ENCODE data around the gene SGMS1.
"Not testable (repeated sequence)": the region's sequence is repeated elsewhere in the genome, so short reads cannot be mapped to it uniquely, and the experiment has no call there.

The SGMS1 gene

DNA sequence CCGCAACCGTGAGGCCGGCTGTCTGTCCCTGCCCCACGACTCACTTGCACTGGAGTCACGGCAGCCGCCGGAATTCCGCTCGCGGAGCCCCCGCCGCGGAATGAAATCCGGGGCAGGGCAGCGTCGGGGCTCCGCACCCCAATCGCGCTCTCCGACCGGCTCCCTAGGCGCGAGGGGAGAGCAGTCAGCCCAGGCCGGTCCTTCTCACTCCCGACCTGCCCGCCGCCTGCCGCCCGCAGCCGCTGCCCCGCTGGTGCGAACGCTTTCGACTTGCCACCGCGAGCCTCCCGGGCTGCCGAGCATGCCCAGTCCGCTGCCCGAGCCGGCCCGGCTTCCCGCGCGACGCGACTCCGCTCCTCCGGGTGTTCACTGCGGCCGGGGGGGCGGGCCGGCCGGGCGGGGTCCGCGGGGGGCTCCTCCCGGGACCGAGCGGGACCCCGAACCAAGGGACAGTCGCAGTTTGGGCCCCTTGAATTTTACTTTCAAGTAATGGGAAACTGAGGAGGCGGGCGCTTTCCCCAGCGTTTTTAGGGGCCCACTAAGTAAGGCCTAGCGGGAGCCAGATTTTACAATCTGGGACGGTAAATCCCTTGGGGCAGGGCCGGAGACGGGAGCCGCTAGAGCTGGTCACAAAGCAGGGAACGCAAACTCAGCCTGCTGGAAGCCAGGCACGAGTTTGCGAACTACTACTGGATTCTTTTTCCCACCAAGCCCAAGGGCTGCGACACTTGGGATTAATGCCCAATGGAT is at the start of gene SGMS1:
Gene SGMS1 (minus strand): TSS at position 294 of the 750 bp plus-strand sequence. CDS start 279,842 bp downstream, outside the sequence.
- DNase-seq (ENCODE audit: low read depth), result peak; percentile 85

DNA sequence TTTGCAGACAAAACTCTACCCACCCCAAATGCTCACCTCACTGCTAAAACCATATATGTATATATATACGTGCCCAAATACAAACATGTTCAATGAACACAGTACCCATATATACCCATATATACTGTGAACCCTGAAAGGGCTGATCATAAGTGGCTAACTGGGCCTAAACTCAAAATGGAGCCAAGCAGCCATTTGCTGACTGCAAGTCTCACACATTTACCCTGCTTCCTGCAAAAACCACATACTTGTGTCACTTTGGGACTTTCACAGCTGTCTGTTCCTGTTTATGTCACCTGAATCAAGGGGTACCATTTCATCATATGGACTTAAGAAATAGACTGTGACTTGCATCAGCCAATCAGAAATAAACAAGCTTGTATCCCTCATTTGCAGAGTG is 48.4 kb upstream of the SGMS1 start:
- DNase-seq (ENCODE audit: low read depth), result not testable (repeated sequence)

DNA sequence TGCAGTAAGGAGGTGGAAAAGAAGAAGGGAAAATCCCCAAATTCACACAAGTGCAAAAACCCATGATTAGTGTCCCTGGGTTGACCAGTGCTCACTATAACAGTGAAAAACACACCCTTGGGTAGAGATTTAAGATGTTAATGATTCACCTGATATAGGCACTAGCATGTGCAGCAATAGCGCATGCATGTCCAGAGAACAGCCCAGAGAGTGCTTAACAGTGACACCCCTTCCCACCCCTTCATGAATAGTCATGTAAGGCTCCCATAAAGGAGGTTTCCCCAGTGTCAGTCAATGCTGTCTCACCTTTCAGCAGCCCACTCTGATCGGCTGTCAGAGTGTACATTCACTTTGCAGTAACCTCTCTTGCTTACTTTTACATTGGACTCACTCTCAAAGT is 47.9 kb upstream of the SGMS1 start:
- not testable (repeated sequence) for DNase-seq (ENCODE audit: low read depth)

DNA sequence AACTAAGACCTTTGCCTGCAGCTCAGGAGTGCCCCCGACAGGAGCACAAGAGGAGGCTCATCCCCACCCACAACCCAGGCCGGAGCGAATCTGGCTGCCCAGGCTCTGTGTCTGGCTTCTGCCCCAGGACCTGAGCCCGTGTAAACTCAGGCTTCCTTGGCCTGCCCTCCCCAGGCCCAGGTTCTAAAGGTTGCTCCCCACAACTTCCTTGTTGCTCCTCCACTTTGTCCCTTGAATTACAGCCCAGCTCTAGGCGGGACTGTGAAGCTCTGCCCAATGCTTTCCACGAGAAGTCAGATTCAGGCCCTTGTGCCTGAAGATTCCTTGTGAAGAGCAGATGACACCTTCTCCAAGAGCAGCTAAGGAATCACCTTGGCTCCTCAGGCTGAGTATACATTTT is 46.2 kb upstream of the SGMS1 start:
- not testable (repeated sequence) for DNase-seq (ENCODE audit: low read depth)

DNA sequence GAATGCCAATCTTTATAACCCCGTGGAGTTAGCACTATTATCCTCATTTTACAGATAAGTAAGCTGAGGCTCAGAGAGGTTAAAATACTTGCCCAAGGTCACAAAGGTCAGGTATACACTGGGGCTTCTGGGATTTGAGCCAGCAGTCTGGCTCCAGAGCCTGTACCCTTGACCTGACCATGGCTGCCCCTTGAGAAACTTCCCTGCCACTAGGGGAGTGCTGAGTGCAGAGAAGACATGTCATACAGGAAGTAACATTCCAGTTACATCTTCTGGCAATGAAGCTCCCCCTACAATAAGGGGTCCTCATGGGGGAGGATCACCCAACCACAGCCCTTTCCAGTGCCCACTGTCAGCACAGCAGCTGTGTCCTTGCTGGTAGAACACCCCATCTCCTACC is 43.6 kb upstream of the SGMS1 start:
- DNase-seq (ENCODE audit: low read depth), result not testable (repeated sequence)

DNA sequence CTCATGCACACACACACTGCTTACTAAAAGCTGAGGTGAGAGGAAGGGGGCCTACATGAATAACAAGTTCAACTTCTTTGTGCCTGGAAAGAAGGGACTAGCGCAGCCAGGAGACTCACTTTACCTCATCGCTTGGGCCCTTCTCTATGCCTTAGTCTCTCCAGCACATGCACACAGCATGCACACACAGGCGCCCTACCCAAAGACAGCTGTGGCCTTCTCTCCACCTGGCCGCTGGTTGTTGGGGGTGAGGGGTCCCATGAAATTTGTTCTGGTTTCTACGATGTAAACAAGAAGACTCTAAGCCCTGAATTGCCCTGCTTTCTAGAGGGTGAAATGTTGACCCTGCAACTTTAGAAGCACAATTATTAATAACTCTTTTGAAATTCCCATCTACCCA is 38.7 kb upstream of the SGMS1 start:
- not testable (repeated sequence) for DNase-seq (ENCODE audit: low read depth)

DNA sequence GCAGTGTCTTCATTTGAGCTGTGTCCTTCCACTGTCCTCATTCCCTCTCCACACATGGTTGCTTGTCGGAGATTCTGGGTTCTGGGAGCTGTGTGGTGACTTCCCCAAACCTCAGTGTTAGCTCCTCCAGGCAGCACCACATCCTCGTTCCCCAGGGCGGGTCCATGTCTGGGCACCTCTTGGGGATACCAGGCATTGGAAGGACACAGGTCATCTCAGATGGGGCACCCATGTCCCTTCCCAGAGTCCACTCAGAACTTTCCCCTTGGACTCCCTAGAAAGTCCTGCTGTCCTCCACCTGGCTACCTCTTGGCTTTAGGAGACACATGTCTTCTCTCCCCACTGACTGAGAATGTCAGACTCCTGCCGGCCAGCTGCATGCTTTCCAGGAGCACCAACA is 37.8 kb upstream of the SGMS1 start:
- not testable (repeated sequence) for DNase-seq (ENCODE audit: low read depth)

DNA sequence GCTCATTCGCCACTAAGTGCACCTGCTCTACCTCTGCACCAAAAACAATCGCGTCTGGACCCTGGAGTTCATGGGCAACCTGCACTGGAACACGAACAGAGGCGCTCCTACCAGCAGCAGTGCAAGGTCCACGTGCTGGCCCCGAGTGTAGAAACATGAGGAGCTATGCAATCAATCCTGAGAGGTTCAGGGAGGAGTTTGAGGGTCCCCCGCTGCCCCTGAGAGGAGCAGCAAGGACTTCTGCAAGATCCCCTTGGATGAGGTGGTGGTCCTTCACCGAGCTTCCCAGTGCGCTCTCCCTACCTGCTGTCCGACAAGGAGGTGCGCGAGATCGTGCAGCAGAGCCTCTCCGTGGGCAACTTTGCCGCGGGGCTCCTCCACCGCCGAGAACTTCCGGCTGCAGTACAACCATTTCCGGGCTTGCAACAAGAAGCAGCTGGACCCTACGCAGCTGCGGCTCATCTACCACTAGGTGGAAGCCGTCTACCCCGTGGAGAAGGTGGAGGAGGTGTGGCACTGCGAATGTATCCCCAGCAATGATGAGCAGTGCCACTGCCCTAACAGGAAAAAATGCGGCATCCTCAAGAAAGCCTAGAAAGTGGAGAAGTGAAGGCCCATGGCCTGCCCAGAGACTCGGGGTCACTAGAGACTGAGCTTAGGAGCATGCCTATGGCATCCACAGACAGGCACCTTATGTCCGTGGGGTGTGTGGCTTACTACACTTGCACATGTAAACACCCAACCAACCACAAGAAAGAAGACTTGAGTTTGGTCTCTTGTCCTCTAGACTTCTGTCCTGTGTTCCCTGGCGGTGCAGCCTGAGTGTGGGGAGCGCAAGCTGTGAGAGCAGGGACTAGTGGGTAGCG is 36.3 kb upstream of the SGMS1 start:
- DNase-seq (ENCODE audit: low read depth), result peak; percentile 68

GRCh38 chr10:50659016-50659864 is 35.5 kb upstream of the SGMS1 start:
- not testable (repeated sequence) for DNase-seq (ENCODE audit: low read depth)

DNA sequence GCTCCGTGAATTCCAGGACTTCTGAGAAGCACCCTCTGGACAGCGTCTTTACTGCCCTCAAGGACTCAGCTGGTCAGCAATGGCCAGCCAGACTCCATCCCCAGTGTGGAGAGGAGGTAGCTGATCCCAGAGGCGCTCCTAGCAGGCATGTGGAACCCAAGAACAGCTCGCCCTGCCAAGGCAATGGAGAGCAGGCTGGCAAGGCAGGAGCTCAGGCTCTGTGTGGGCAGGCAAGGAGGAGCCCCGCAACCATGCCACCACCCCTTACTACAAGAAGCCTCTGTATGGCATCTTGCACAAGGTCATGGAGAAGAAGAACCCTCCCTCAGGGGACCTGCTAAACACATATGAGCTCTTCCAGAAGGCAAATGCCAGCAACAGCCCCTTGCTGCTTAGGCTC is 34.4 kb upstream of the SGMS1 start:
- DNase-seq (ENCODE audit: low read depth), result no peak

DNA sequence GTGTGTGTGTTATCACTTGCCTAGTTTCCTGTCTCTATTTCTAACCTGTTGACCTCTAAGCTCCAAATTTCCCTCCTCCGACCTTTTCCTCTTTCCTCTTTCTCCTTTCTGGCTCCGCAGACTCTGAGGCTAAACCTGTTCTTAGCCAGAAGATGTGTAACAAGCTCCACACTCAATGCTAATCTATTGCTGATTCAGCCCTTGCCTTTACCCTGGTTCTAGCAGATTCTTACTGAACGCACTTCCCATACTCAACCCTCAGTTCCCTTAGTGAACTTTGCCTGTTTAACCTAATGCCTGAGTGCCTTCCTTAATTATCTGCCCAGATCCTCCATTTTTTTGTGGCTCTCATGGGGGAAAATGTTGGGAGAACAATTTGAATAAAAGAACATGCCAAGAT is 30.0 kb upstream of the SGMS1 start:
- no peak for DNase-seq (ENCODE audit: low read depth)

DNA sequence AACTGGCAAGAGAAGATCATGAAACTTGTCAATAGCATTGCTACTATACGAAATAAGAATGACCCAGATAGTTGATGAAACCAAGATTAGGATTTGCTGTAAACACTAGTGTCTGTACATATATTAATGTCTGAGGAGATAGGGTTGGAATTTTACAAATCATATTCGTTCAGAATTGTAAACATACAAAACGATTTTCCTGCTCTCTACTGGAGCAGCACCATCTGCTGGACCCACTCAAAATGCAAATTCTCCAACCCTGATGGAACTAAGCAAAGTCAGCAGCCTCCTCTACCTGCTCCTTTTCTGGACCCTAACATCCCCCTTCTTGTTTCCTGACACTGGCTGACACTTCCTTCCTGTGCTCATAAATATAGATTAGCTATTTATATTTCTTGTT is 29.4 kb upstream of the SGMS1 start:
- peak; percentile 49 for DNase-seq (ENCODE audit: low read depth)

DNA sequence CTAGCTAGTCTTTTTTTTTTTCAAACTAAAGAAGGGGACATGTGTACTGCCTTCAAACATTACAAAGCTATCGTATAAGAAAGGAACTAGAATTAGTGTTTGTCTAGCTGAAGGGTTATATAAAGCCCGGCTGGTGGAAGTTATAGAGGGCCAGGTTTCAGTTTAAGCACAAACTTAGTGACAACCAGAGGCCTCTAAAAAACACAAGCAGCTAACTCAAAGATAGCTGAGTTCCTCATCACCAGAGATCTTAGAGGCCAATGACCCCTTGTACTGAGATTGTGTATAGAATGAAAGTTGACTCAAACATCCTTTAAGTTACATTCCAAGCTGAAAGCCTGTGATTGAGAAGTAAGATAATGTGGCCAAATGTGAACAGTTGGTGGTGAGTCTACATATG is 28.1 kb upstream of the SGMS1 start:
- peak; percentile 14 for DNase-seq (ENCODE audit: low read depth)

GRCh38 chr10:50650481-50650880 is 26.7 kb upstream of the SGMS1 start:
- no peak for DNase-seq (ENCODE audit: low read depth)

DNA sequence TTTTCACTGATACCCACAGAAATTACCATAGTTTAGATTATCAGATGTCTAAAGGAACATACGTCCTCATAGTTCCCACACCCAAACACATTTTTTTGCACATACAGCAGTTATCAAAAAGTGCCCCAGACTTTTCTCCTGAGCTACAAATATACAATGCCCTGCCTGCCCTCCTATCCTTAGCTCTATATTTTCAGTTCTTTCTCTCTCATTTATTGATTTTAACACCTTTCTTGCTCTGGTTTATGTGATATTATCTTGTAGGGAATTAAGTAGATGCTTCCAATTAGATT is 25.1 kb upstream of the SGMS1 start:
- no peak for DNase-seq (ENCODE audit: low read depth)

DNA sequence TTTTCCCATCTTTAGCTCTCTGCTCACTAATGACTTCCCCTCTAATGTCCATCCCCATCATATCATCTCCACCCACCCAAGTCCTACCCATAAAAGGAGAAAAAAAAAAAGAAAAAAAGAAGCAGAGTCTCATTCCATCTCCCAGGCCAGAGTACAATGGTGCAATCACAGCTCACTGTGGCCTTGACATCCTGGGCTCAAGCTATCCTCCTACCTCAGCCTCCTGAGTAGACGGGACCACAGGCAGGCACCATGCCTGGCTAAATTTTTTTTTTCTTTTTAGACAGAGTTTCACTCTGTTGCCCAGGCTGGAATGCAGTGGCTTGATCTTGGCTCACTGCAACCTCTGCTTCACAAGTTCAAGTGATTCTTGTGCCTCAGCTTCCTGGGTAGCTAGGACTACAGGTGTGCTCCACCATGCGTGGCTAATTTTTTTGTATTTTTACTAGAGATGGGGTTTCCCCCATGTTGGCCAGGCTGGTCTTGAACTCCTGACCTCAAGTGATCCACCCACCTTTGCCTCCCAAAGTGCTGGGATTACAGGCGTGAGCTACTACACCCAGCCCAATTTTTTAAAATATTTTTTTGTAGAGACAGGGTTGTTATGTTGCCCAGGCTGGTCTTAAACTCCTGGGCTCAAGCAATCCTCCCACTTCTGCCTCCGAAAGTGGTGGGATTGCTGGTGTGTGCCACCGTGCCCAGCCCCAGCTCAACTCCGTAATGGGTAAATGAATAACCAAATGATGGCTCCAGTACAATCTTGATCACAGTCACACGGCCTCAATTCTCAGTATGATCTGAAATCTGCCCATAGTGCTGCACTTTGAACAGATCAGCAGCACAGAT is 24.6 kb upstream of the SGMS1 start:
- DNase-seq (ENCODE audit: low read depth), result no peak

- DNase-seq (ENCODE audit: low read depth), result not testable (repeated sequence)
Observed at GRCh38 chr10:50647350-50647749, 23.6 kb upstream of the SGMS1 start.

DNA sequence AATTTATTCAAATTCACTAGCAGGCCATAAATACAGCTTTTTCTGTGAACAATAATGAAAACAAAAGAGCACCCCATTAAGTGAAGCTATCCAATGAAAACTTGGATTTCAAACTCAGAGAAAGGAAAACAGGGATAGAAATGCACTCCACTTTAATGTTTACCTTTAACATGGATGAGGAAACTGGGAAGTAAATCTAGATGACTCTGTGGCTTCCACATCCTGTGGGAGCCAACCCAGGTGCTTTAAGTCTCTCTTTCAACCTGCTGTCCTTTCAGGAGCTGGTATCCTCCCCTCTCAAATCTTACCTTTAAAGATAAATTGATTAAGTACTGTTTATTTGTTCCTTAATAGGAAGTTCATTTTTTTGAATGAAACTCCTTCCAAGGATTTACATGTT is 21.5 kb upstream of the SGMS1 start:
- no peak for DNase-seq (ENCODE audit: low read depth)

DNA sequence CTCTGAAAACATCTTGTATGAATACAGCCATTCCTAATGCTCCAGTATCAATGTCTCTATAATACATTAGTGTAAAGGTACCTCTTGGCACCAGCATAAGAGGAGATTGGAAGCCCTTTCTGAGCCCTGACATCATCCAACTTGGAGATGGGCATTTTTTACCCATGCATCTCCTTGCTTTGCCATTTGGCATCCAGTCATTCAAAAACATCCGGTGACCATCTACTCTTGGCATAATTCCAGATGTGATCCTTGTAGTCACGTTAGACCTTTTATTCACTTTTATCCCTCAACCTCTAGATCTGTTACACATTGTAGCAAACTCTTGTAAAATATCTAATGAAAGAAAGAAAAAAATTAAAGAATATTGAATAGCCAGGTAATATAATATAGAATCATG is 17.9 kb upstream of the SGMS1 start:
- peak; percentile 40 for DNase-seq (ENCODE audit: low read depth)

GRCh38 chr10:50640238-50640637 is 16.5 kb upstream of the SGMS1 start:
- no peak for DNase-seq (ENCODE audit: low read depth)

Measured in ELR (cell line).